NCI-H1105 (cell line): ENCODE data around the gene STPG3.
A peak's percentile ranks its signal among the peaks of the same experiment; 100 is the strongest.

Experiments used
- DNase-seq: peaks from one replicate; lab custom pipeline; 2025; lab: John Stamatoyannopoulos, UW

Gene STPG3

DNA sequence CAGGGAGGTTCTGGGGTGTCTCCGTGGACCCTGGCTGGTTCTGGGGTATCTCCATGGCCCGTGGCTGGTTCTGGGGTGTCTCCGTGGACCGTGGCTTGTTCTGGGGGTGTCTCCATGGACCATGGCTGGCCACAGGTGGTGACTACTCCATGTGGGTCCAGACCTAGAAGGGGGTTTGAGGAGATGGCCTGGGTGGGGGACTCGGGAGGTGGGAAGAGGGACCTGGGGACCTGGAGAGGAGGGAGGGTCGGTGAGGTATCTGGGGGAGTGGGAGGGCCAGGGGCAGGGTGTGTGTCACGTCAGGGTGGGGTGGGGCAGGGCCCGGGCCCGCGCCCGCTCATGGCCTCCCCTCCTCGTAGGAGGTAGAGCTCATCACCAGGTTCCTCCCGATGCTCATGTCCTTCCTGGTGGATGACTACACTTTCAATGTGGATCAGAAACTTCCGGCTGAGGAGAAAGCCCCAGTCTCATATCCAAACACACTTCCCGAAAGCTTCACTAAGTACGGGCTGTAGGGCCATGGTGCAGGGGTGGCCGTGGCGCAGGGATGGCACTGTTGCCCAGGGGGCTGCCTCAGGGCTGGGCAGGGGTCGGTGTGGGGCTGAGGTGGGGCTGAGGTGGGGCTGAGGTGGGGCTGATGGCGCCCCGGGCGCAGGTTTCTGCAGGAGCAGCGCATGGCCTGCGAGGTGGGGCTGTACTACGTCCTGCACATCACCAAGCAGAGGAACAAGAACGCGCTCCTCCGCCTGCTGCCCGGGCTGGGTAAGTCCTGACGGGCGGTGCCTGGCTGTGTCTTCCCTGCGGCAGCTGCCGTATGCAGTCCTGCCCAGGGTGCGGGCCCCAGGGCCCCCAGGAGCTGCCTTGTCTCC lies 15.7 kb downstream of the STPG3 start:
- no peak for DNase-seq

DNA sequence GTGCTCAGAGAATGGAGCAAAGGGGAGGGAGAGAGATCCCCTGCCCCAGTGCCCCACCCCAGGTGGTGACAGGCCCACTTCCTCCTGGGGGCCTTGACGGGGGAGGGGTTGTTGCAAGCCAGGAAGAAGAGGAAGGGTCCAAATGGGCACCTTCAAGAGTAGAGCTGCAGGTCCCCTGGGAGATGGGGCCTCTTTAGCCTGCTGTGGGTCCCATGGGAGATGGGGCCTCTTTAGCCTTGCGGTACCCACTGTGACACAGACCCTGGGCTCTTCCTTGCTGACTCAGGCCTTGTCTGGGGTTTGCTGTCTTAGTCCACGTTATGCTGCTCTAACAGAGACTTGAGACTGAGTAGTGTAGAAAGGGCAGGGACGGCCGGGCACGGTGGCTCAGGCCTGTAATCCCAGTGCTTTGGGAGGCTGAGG lies 16.9 kb downstream of the STPG3 start:
- no peak for DNase-seq

DNA sequence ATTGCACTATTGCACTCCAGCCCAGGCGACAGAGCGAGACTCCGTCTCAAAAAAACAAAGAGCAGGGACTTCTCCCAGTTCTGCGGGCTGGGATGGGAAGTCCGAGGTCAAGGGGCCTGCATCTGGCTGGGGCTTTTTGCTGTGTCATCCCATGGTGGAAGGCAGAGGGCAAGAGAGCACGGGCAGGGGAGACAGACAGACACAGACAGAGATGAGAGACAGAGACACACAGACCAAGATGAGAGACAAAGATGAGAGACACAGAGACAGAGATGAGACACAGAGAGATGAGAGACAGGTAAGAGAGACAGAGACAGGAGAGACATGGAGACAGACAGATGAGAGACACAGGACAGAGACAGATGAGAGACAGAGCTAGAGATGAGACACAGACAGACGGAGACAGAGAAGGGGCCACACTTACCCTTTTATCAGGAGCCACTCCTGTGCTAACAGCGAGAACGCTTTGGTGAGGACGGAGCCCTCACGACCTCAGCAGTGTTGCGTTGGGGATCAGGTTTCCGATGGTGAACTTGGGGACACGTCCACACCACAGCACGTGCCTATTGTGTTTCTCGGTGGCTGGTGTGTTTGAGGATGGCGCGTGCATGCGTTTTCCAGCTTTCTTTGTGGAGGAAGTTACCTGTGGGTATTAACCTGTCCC lies 17.6 kb downstream of the STPG3 start:
- DNase-seq: no peak

DNA sequence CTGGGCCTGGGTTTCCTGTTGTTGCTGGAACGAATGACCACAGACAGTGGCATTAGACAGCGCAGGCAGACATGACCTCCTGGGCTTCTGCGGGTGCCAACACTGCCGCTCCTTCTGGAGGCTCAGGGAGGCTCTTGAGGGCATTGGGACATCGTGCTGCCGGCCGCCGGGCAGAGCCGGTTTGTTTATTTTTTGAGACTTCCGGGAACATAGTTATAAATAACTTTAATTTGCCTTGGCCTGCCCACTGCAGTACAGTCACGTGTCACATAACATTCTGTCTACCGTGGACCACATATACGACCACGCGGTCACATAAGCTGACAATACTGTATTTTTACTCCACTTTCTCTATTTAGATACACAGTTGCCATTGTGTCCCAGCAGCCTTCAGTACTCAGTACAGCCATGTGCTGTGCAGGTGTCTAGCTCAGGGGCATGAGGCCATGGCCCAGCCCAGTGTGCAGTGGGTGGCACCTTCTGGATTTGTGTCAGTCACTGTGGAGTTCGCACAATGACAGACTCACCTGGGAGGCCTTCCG lies 18.2 kb downstream of the STPG3 start:
- no peak for DNase-seq

DNA sequence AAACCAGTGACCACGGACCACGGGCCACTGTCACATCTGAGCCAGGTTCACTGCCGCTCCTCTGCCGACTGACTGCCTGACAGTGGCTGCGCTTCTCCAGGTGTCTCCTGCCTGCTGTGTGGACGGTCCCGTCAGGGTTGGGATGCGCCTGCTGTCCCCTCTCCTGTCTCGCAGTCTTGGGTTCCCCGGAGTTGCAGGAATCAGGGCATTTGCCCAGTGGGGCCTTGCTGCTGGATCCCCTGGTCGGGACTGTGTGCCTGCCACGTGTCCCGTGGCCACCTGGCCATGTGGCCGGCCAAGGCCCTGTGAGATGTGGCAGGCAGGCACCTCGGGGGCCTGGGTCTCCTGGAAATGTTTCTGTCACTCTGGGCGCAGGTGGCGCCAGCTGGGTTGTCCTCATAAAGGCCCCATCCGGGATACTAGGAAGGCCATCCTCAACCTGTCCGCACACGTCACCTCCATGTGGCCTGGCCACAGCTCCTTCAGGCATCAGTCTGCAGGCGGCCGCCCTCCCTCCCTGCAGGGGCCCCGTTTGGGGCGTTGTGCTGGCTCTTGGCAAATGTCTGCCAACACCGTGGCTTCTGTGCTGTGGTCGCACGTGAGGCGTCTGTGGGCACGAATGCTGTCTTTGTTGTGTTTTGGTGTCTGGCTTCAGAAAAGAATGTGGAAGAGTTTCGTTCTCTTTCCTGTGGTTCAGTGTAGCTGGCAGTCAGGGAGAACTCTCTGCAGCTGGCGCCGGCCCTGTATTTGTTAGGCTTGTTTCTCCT lies 20.0 kb downstream of the STPG3 start:
- DNase-seq: no peak

DNA sequence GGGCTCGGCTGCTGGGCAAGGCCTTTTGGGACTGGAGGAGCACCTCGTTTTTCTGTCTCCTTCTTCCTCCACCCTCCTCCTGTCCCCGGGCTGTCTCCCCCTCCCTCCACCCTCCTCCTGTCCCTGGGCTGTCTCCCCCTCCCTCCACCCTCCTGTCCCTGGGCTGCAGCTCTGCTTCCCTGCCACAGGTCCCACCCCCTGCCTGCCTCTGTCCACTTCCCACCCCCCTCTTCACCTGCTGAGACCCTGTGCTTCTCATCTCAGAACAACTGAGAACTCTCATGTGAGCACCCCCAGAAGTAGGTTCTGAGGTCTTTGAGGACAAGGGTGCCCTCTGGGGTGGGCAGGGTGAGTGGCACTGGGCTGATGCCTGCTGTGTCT lies 20.6 kb downstream of the STPG3 start:
- DNase-seq: no peak

DNA sequence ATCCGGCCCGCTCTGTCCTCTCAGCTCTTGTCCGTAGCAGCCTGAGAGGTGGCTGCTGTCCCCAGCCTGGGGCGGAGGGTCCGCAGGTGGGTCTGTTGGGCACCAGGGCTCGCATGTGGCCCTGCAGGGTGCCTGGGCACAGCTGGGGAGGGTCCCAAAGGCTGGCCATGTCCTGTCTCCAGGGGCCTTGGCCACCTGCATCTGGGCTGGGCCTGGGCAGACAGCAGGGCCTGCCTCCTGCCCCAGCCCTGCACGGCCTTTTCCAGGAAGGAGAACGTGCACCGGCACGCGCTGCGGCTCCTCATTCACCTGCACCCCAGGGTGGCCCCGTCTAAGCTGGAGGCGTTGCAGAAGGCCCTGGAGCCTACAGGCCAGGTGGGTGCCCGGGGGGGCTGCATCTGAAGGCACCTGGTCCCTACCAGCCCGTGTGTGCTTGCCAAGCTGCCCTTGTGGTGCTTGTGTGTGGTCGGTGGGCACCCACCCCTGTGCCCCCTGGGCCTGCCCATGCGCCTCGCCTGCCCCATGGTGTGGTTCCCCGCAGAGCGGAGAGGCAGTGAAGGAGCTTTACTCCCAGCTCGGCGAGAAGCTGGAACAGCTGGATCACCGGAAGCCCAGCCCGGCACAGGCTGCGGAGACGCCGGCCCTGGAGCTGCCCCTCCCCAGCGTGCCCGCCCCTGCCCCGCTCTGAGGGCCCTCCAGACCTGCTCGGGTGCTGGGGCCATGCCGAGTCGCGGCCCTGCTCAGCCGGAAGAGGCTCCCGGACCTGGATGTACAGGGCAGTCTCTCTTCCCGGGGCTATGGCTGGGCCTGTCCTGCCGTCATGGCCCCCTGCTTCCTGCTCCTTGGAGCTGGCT lies 21.4 kb downstream of the STPG3 start:
- DNase-seq: no peak

DNA sequence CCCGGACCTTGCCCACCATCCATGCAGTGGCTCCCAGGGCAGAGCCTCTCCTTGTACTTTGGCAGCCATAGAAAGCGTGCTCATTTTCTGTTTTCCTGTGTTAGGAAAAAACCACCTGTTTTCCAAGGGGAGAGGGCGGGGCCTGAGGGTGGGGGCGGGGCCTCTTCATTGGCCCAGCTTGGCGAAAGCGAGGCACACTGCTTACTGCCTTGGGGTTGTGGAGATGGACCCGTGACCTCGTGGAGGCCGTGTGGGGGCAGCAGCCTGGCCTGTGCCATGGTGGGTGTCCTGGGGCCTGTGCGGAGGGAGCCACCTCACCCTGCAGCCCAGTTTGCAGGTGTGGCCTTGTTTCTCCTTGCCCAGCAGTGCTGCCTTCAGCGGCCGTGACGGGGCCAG lies 22.0 kb downstream of the STPG3 start:
- DNase-seq: no peak

DNA sequence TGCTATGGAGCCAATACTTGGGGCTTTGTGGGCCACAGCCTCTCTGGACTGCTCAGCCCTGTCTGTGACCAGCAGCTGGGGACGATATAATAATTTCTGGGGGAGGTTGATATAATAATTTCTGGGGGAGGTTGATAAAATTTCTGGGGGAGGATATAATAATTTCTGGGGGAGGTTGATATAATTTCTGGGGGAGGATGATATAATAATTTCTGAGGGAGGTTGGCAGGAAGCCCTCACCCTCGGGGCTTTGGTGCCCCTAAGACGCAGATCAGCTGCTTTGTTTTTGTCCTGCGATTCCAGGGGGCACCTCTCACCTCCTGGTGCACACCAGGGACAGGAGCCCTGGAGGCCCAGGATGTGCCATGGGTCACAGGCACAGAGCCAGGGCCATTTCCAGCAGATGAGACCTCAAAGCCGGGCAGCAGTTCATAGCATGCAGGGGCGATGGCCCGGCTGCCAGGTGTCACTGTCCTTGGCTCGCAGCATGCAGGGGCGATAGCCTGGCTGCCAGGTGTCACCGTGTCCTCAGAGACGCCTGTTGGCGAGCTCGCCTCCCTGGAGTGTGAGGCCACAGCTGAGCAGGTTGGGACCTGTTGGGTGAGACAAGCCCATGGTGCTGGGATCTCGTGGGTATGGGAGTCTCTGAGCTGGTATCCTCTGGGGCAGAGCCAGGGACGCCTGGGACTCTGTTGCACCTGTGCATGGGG lies 22.7 kb downstream of the STPG3 start:
- DNase-seq: peak; percentile 78

DNA sequence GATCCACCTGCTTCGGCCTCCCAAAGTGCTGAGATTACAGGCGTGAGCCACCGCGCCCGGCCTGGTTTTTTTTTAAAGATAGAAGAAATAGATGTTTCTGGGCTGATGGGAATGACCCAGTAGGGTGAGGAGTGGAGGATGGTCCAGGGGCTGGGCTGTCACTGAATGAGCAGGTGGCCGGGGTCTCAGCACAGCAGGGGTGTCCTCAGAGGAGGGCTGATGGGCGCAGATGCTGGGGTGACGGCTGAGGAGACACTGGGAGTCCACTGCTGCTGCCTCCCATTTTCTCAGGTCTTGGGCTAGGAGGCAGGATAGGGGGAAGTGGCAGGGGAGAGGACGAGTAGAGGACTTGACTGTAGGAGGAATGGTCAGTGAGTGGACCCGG lies 24.1 kb downstream of the STPG3 start:
- no peak for DNase-seq

DNA sequence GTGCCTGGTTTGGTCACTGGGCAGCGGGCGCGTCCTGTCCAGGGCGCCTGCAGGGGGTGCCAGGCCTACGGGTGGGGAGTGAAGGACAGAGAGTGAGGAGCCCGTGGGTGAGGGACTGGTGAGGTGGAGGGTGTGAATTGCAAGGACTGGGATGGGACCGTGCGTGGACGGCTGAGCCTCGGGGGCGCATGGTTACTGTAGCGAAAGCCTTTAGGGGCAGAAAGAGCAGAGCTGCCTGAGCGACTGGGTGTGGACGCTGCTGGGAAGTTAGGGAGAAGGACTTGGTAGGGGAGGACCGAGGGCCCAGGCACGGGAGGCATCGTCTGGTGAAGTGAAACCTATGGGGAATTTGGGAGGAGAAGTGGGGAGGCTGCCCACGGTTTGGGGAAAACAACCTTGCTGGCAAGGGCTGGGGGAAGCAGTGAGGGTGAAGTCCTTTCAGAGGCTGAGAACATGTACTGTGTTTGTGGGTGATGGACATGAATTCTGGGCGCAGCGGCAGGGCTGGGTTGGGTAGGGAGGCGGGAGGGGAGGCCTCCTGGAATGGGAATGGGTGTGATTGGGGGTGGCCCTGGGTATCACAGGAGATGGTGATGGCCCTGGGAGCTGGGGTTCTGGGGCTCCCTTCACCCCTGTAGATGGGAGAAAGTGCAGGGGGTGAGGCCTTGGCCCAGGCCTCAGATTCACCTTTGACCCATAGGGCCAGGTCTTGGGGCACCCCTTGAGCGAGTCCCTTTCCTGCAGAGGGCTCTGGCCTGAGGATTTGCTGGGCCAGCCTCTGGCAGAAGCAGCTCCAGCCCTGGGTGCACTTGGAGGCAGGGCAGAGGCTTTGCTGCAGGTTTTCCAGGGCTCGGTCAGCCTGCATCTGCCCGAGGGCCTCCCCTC lies 24.7 kb downstream of the STPG3 start:
- DNase-seq: no peak

DNA sequence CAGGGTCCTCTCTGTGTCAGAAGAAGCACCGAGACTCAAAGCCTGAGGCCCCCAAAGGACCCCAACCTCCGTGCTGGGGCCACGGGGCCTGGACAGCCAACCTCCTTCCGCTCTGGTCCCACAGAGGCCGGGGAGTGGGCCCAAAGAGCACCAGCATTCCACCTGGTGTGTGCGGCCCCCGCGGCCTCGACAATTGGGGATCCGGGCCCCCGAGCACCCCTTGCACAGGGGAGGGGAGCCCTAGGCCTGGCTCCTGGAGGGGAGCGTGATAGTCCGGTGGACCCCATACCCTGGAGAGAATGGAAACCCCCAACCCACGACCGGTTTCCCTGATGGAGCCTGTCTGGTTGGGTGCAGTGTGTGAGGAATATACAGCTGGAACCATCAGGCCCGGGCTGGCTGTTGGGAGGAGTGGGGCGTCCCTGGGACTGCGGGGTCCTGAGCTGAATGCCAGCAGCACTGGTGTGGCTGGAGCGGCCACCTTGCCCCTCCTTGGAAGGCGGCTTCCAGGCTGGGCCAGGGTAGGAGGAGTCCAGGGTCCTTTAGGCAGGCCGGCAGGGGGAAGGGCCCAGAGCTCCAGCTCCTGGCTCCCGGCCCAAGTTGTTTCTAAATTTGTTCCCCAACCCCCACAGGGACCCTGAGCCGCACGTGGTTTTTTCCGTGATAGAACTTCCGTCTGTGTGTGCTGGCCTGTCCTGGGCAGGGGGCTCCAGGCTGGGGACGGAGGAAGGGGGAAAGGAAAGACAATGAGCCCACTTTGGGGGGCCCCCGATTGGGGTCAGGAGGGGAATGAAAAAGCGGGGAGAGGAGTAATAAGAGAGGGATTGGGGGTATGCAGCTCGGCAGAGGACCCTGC lies 25.6 kb downstream of the STPG3 start:
- no peak for DNase-seq

DNA sequence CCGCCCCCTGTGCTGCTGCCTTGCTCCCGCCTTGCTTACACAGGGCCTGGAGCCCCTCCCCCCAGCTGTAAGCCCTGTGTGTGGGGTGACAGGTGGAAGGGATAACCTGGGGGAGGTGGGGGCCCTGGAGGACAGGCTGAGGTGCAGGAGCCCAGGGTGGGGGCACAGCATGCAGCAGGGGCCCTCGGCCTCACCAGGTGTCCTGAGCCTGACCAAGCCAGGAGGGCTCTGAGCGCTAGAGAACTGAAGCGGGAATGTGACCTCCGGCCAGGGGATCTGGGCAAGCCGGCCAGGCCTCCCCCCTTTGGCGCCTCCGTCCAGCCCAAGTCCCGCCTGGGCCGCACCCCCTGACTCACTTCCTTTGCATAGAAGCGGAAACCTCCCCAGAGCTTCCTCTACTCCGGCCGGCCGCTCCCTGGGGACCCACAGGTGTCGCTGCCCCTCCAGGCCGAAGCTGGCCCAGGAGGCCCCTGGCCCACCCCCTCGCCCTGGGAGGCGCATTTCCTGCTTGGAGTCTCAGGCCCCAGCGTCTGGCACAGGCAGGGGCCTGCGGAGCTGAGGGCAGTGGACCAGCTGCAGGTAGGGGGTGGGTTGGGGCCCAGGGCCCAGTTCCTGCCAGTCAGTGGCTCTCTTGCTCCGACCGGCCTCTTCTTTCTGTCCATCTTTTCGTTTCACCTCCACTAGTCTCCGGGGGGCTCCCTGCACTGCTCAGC lies 26.4 kb downstream of the STPG3 start, which contains the start of gene TOR4A:
TOR4A (plus strand) TSS at position 398 of the 713 bp plus-strand sequence. CDS start 964 bp downstream, outside the sequence.
- DNase-seq: no peak

DNA sequence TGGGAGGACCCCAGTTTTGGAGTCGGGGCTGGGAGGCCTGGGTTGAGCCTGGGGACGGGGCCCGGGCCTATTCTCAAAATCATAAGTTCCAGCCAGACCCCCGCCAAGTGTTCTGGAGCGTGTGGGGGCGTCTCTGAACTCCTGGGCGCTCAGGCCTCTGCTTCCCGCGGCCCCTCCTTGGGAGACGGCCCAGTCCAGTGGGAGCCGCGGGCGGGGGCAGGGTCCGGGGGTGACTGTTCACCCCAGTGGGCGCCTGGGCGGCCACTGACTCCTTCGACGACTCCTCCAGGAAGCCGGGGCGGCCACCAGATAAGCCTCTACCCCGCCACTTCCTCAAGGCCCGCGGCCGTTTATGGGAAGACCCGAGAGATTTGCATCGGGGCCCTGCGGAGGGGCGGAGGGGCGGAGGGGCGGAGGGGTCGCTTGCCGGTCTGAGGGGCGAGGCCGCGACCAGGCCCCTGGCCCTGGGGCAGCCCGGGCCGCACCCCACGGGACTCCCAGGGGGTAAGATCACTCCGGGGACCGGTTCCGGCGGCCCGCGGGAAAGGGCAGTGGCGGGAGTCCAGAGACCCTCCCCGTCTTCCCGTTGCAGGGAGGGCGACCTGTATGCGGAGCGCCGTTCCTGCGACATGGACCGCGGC lies 27.1 kb downstream of the STPG3 start:
- DNase-seq: no peak

DNA sequence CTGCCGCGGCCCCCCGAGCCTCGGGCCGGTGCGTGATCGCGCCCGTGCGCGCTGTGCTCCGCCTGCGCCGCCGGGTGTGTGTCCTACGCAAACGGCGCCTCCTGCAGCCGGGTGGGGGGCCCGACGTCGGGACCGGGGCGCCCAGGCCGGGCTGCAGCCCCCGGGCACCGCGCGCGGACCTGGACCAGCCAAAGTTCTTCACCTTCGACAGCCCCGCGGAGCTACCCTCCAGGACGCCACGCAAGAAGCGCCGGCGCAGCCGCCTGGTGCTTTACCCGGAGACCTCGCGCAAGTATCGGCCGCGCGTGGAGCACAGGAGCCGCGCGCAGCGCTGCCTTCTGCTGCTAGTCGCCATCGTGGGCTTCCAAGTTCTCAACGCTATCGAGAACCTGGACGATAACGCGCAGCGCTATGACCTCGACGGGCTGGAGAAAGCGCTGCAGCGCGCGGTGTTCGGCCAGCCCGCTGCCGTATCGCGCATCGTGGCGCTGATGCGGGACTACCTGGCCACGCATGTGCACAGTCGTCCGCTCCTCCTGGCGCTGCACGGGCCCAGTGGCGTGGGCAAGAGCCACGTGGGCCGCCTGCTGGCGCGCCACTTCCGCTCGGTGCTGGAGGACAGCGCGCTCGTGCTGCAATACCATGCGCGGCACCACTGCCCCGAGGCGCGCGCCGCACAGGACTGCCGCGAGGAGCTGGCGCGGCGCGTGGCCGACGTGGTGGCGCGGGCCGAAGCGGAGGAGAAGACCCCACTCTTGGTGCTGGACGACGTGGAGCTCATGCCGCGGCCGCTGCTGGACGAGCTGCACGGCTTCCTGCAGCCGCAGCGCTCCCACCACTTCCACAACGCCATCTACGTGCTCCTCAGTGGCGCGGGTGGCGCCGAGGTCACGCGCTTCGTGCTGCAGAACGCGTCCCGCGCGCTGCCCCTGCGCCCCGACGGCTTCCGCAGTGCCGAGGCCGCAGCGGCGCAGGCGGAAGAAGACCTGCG lies 27.9 kb downstream of the STPG3 start:
- no peak for DNase-seq

DNA sequence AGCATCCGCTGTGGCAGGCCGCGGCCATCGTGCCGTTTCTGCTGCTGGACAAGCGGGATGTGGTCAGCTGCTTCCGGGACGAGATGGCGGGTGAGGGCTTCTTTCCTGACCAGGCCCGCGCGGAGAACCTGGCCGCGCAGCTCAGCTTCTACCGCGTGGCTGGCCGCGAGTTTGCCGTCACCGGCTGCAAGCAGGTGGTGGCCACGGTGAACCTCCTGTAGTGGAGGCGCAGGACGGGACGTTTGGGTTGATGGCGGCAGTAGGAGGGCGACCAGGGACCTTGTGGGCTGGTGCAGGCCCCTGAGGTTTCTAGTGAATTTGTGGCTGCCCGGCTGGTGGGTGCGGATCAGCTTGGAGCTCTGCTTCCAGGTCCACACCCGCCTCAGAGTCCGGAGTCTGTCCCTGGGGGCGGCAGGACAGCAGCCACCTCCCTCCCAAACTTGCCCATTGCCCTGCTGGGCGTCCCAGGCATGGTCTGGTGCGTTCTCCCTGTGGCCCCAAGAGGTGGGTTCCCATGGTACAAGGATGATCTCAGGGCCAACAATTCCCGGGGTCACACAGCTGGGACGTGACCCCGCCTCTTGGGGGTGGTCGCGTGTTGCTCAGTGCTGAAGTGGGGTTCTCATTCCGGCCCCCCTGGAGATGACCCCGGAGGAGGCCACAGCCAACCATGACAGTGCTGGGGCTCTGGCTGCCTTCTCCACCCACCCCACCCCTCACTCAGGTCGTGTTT lies 28.8 kb downstream of the STPG3 start:
- no peak for DNase-seq
